Adrenal gland (tissue), 12 donors: ENCODE results near the gene FAM131A. TPM values are rescaled to one million over a fixed set of nuclear protein-coding genes. Genes with fewer than 3 reads are reported as not detected.

Source experiments
- DNase-seq, 7 donors: peaks; one replicate each; pipeline ENCODE4 v3.0.0-alpha.2; 2019 to 2020
- H3K27ac ChIP-seq, 5 donors: fragments of 200-600 bp; sonication (generic) in 4 of 5; 1 replicate in 3 of 5; 2 replicates in 2 of 5; pipeline versions ENCODE4 v1.5.1 to v1.8.0; 2016 to 2020; ENCODE audit warnings: mild to moderate bottlenecking in 1 of 5
- H3K27me3 ChIP-seq: fragments of 200-600 bp; 2 replicates; pipeline ENCODE4 v1.8.0; 2021
- H3K36me3 ChIP-seq, 2 donors: fragments of 200-600 bp; replicated peaks in 1 of 2; 1 replicate in 1 of 2; 2 replicates in 1 of 2; pipeline versions ENCODE4 v1.5.1 to v1.8.0; 2018 to 2022
- H3K4me1 ChIP-seq, 2 donors: fragments of 200-600 bp; replicated peaks in 1 of 2; 1 replicate in 1 of 2; 2 replicates in 1 of 2; pipeline versions ENCODE4 v1.5.1 to v1.8.0; 2018 to 2021
- H3K4me3 ChIP-seq, 4 donors: fragments of 200-600 bp; sonication (generic) in 3 of 4; one replicate each; pipeline ENCODE4 v1.5.1; 2016 to 2018
- H3K9me3 ChIP-seq, 3 donors: fragments of 200-600 bp; sonication (generic) in 1 of 3; replicated peaks in 1 of 3; 1 replicate in 2 of 3; 2 replicates in 1 of 3; pipeline versions ENCODE4 v1.5.1 to v1.8.0; 2016 to 2021
- CTCF ChIP-seq, 6 experiments: fragments of 450-650 bp in 4 of 6; fragments of 200-600 bp in 2 of 6; sonication (generic) in 1 of 6; IDR thresholded peaks; 1 replicate in 5 of 6; 2 replicates in 1 of 6; pipeline versions ENCODE4 v1.5.1 to v1.8.0; 2016 to 2021; ENCODE audit warnings: antibody characterized with exemption in 6 of 6, mild to moderate bottlenecking in 2 of 6, moderate library complexity in 1 of 6
- POLR2A ChIP-seq, 2 donors: fragments of 450-650 bp; IDR thresholded peaks; one replicate each; pipeline ENCODE4 v1.6.1; 2017; ENCODE audit warnings: antibody characterized with exemption in 2 of 2, mild to moderate bottlenecking in 2 of 2, moderate library complexity in 1 of 2
- WGBS, 4 donors: extraction: QIAGEN DNeasy Blood & Tissue Kit in 2 of 4; methylation state at CpG; one replicate each; pipeline versions ENCODE4 v1.1.5 to v1.1.7; 2013 to 2017; 5-methylcytosine and 5-hydroxymethylcytosine counted together
- intact Hi-C, 2 donors: fragments of 100-400 bp; cut with DNase I; formaldehyde crosslinking; loops; one replicate each; pipeline versions ENCODE4 v1.14.1 to v1.15.0; 2022 to 2023
- polyA plus RNA-seq, 3 donors: library from polyadenylated mRNA; stranded (reverse); fragments of 200-250 nt in 2 of 3; fragments of 350-450 nt in 1 of 3; fragmentation: Illumina TruSeq in 1 of 3; extraction: RNeasy Lipid Tissue Mini Kit (QIAGEN cat#74804) in 1 of 3; gene quantifications; one replicate each; pipeline ENCODE4 v1.2.3, GENCODE V29; 2013 to 2014
- total RNA-seq, 9 donors: library from RNA; depleted of rRNA in 4 of 9; stranded (reverse); fragments of >200 nt in 4 of 9; fragments of 120-200 nt in 1 of 9; fragmentation: NEBNext Ultra II Directional in 1 of 9; extraction: Animal tissue kit (Norgen Biotek cat#: 25700) in 1 of 9; gene quantifications; one replicate each; pipeline versions ENCODE4 v1.1.0 to v1.2.4, GENCODE V29; 2013 to 2023
- donor health status: healthy with polysubstance abuse.
- donor health status: Bipolar disorder and iron deficiency.
- donor health status: DM: yes; HTN: yes; CAD: no.
- donor health status: DM: no; HTN: no; CAD: no.
- donor health status: DM: no; HTN: no; CAD: no.
- donor health status: DM: yes; HTN: yes; CAD: no.

Gene FAM131A
- total and polyA plus RNA-seq, 12 donors = 13.3 to 43.0 (median 33.7) TPM

GRCh38 chr3:184368116-184368515 is 30.7 kb downstream of the FAM131A start:
- Histone ChIP-seq H3K27me3 (no peaks in the 10 kb centered on the region), H3K4me1 (peaks cover 17 to 43% of the 10 kb centered on the region in 2 donors), H3K4me3 (no peak overlapping the region), H3K9me3 (no peaks in the 10 kb centered on the region), H3K27ac (peak overlapping the region in 2 of 5 donors; percentile 19 to 65), H3K36me3 (peaks cover 0 to 38% of the 10 kb centered on the region in 2 donors)
- no peak for TF ChIP-seq POLR2A (IDR thresholded peaks at IDR 0.05)
- TF ChIP-seq CTCF (IDR thresholded peaks at IDR 0.05) = no peak
- intact Hi-C loops = no loop called here
- DNase-seq = no peak
- whole genome bisulfite sequencing, 4 donors = 76 to 84% (median 78%) methylated on average over 7 to 9 of the region's 9 CpGs

- H3K4me1 ChIP-seq = peaks cover 15 to 46% of the 10 kb centered on the region in 2 donors
- intact Hi-C loops = no loop called here
- no peaks in the 10 kb centered on the region for H3K9me3 ChIP-seq
- H3K36me3 ChIP-seq = peaks cover 0 to 38% of the 10 kb centered on the region in 2 donors
- H3K4me3 ChIP-seq = no peak overlapping the region
- peak overlapping the region in 3 of 5 donors; percentile 40 to 65 (median 58) for H3K27ac ChIP-seq
- 29 to 42% (median 38%) methylated on average over 3 of the region's 3 CpGs for WGBS, 4 donors
- peak in 5 of 7 donors; percentile 57 to 73 (median 65) for DNase-seq
- H3K27me3 ChIP-seq = no peaks in the 10 kb centered on the region
- TF ChIP-seq CTCF (IDR thresholded peaks at IDR 0.05) = no peak
- no peak for TF ChIP-seq POLR2A (IDR thresholded peaks at IDR 0.05)
Observed at GRCh38 chr3:184368586-184369183, 31.3 kb downstream of the FAM131A start.

- H3K9me3 ChIP-seq = no peaks in the 10 kb centered on the region
- 31 to 37% (median 34%) methylated on average over 5 of the region's 5 CpGs for WGBS, 4 donors
- peak; percentile 83 to 93 (median 89) for DNase-seq
- H3K36me3 ChIP-seq = peaks cover 0 to 23% of the 10 kb centered on the region in 2 donors
- TF ChIP-seq POLR2A (IDR thresholded peaks at IDR 0.05) (no peak), CTCF (IDR thresholded peaks at IDR 0.05) (peak; percentile 88 to 98 (median 96))
- H3K4me3 ChIP-seq = no peak overlapping the region
- no peaks in the 10 kb centered on the region for H3K27me3 ChIP-seq
- intact Hi-C loops = loop anchor here (5.0 kb wide), 2 partner anchors 141 to 171 kb away; no protein-coding TSS in a partner anchor
- H3K4me1 ChIP-seq = peaks cover 10 to 36% of the 10 kb centered on the region in 2 donors
- no peak overlapping the region for H3K27ac ChIP-seq
Observed at GRCh38 chr3:184371570-184372018, 34.2 kb downstream of the FAM131A start.

GRCh38 chr3:184372296-184372821 is 35.0 kb downstream of the FAM131A start:
- intact Hi-C loops = loop anchor here (5.0 kb wide), 2 partner anchors 140 to 170 kb away; no protein-coding TSS in a partner anchor
- peak overlapping the region in 1 of 5 donors; percentile 18 for H3K27ac ChIP-seq
- H3K9me3 ChIP-seq = no peaks in the 10 kb centered on the region
- TF ChIP-seq CTCF (IDR thresholded peaks at IDR 0.05) (no peak), POLR2A (IDR thresholded peaks at IDR 0.05) (no peak)
- peaks cover 0 to 16% of the 10 kb centered on the region in 2 donors for H3K36me3 ChIP-seq
- H3K27me3 ChIP-seq = no peaks in the 10 kb centered on the region
- no peak overlapping the region for H3K4me3 ChIP-seq
- H3K4me1 ChIP-seq = peaks cover 10 to 38% of the 10 kb centered on the region in 2 donors
- DNase-seq = no peak
- WGBS, 4 donors = 66 to 76% (median 68%) methylated on average over 8 of the region's 8 CpGs
